Upper lobe of left lung (tissue), 6 donors: ENCODE measurements around the gene POLR3F. TPM values are rescaled to one million over a fixed set of nuclear protein-coding genes. Genes with fewer than 3 reads are reported as not detected.
A peak's percentile ranks its signal among the peaks of the same experiment; 100 is the strongest.
"Not testable (repeated sequence)": the region's sequence is repeated elsewhere in the genome, so short reads cannot be mapped to it uniquely, and the experiment has no call there.

Experiments used
- ATAC-seq, 2 donors: fragments of 200-7000 bp; cut with Tn5 transposase; one replicate each; pipeline ENCODE4 v1.9.1; 2022; ENCODE audit warnings: mild to moderate bottlenecking in 2 of 2, moderate library complexity in 2 of 2; ENCODE audit not compliant: low FRiP score in 2 of 2
- DNase-seq, 2 donors: peaks; one replicate each; pipeline ENCODE4 v3.0.0-alpha.2; 2019 to 2020
- H3K27ac ChIP-seq, 4 donors: fragments of 200-600 bp; sonication (generic); one replicate each; pipeline ENCODE4 v1.5.1; 2016 to 2019
- H3K27me3 ChIP-seq, 4 donors: fragments of 200-600 bp; sonication (generic); one replicate each; pipeline ENCODE4 v1.5.1; 2017 to 2019
- H3K36me3 ChIP-seq, 4 donors: fragments of 200-600 bp; sonication (generic); one replicate each; pipeline ENCODE4 v1.5.1; 2016 to 2019
- H3K4me1 ChIP-seq, 4 donors: fragments of 200-600 bp; sonication (generic); one replicate each; pipeline ENCODE4 v1.5.1; 2018 to 2019
- H3K4me3 ChIP-seq, 4 donors: fragments of 200-600 bp; sonication (generic); one replicate each; pipeline ENCODE4 v1.5.1; 2017 to 2019; ENCODE audit warnings: mild to moderate bottlenecking in 2 of 4, moderate library complexity in 1 of 4
- H3K9me3 ChIP-seq, 4 donors: fragments of 200-600 bp; sonication (generic); one replicate each; pipeline ENCODE4 v1.5.1; 2018 to 2019
- EP300 ChIP-seq, 4 donors: sonication (generic); formaldehyde crosslinking; IDR thresholded peaks; one replicate each; pipeline ENCODE4 v1.5.1; 2017; ENCODE audit warnings: antibody characterized with exemption in 4 of 4, control low read depth in 2 of 4
- POLR2A ChIP-seq, 4 donors: fragments of 450-650 bp; IDR thresholded peaks; one replicate each; pipeline ENCODE4 v1.5.1; 2016 to 2017; ENCODE audit warnings: antibody characterized with exemption in 4 of 4, mild to moderate bottlenecking in 2 of 4
- POLR2AphosphoS5 ChIP-seq, 2 donors: sonication (generic); formaldehyde crosslinking; IDR thresholded peaks; one replicate each; pipeline ENCODE4 v1.5.1; 2017; ENCODE audit warnings: antibody characterized with exemption in 2 of 2
- WGBS, 2 donors: methylation state at CpG; one replicate each; pipeline ENCODE4 v1.1.5; 2017 to 2018; 5-methylcytosine and 5-hydroxymethylcytosine counted together
- total RNA-seq, 6 donors: library from RNA; depleted of rRNA in 4 of 6; stranded (reverse); fragments of >200 nt in 4 of 6; gene quantifications; one replicate each; pipeline versions ENCODE4 v1.1.0 to v1.2.1, GENCODE V29; 2016 to 2021
- TF ChIP-seq, protein P1 (sequence below), 6 experiments: fragments of 450-650 bp in 4 of 6; fragments of 200-600 bp in 2 of 6; sonication (generic) in 2 of 6; IDR thresholded peaks; one replicate each; pipeline ENCODE4 v1.5.1; 2016 to 2019; ENCODE audit warnings: antibody characterized with exemption in 6 of 6
- donor health status: DM: no; HTN: no; CAD: no; lungs with moderate emphysema.
- donor health status: DM: no; HTN: yes; CAD: no; lungs with severe emphysema.

POLR3F gene
- total RNA-seq, 6 donors from 2014 or later: 3.1 to 9.7 (median 6.7) TPM

DNA sequence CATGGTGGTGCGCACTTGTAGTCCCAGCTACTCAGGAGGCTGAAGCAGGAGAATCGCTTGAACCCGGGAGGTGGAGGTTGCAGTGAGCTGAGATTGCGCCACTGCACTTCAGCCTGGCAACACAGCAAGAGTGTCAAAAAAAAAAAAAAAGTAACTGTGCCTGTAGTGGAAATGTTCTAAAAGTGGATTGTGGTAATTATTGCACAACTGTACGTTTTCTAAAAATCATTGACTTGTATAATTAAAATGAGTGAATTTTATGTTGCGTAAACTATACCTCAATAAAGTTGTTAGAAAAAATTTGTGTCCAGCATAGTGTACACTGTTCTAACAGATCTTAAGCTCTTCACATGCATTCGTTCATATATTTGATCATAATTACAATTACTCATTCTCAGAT lies 46.0 kb downstream of the POLR3F start:
- H3K27me3 ChIP-seq: no peaks in the 10 kb centered on the region
- H3K4me3 ChIP-seq: no peak overlapping the region
- TF ChIP-seq POLR2AphosphoS5 (IDR thresholded peaks at IDR 0.05): no peak
- TF ChIP-seq POLR2A (IDR thresholded peaks at IDR 0.05): no peak
- TF ChIP-seq EP300 (IDR thresholded peaks at IDR 0.05): no peak
- TF ChIP-seq, protein P1, sequence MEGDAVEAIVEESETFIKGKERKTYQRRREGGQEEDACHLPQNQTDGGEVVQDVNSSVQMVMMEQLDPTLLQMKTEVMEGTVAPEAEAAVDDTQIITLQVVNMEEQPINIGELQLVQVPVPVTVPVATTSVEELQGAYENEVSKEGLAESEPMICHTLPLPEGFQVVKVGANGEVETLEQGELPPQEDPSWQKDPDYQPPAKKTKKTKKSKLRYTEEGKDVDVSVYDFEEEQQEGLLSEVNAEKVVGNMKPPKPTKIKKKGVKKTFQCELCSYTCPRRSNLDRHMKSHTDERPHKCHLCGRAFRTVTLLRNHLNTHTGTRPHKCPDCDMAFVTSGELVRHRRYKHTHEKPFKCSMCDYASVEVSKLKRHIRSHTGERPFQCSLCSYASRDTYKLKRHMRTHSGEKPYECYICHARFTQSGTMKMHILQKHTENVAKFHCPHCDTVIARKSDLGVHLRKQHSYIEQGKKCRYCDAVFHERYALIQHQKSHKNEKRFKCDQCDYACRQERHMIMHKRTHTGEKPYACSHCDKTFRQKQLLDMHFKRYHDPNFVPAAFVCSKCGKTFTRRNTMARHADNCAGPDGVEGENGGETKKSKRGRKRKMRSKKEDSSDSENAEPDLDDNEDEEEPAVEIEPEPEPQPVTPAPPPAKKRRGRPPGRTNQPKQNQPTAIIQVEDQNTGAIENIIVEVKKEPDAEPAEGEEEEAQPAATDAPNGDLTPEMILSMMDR (IDR thresholded peaks at IDR 0.05): no peak
- H3K36me3 ChIP-seq: peaks cover 0 to 77% (median 20%) of the 10 kb centered on the region in 4 donors
- no peaks in the 10 kb centered on the region for H3K9me3 ChIP-seq
- H3K4me1 ChIP-seq: peaks cover 8 to 46% (median 21%) of the 10 kb centered on the region in 4 donors
- DNase-seq (peak in 1 of 2 donors; percentile 37), ATAC-seq (no peak)
- peak overlapping the region in 1 of 4 donors; percentile 10 for H3K27ac ChIP-seq
- 64 to 66% methylated on average over 7 of the region's 7 CpGs for WGBS, 2 donors

DNA sequence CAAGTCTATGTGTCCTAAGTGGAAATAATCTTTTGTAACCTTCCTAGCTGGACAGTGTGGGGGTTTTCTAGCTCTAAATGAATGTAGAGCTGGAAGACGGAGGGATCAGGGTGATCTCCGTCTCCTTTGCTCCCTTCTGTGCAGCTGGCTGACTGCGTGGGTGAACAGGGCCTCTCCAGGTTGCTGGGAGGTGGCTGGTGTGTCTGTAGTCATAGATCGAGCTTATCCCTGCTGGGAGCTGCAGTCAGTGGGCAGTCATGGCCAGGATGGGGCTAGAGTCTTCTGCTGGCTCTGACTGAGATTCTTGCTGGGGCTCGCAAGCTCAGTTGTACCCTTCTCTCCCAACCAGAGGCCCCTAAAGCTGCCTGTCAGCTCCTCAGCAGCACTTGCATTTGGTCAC lies 46.9 kb downstream of the POLR3F start:
- peak in 1 of 2 donors; percentile 51 for ATAC-seq
- Histone ChIP-seq H3K4me3 (no peak overlapping the region), H3K27ac (peak overlapping the region in 1 of 4 donors; percentile 34), H3K4me1 (peaks cover 0 to 36% (median 14%) of the 10 kb centered on the region in 4 donors), H3K9me3 (no peaks in the 10 kb centered on the region), H3K36me3 (peaks cover 2 to 80% (median 20%) of the 10 kb centered on the region in 4 donors), H3K27me3 (no peaks in the 10 kb centered on the region)
- no peak for TF ChIP-seq POLR2A (IDR thresholded peaks at IDR 0.05)
- no peak for TF ChIP-seq EP300 (IDR thresholded peaks at IDR 0.05)
- TF ChIP-seq POLR2AphosphoS5 (IDR thresholded peaks at IDR 0.05): no peak
- TF ChIP-seq, protein P1 (IDR thresholded peaks at IDR 0.05): no peak
- WGBS, 2 donors: 69 to 79% methylated on average over 5 of the region's 5 CpGs
- no peak for DNase-seq

- DNase-seq: no peak
- TF ChIP-seq POLR2A (IDR thresholded peaks at IDR 0.05) (no peak), EP300 (IDR thresholded peaks at IDR 0.05) (no peak), POLR2AphosphoS5 (IDR thresholded peaks at IDR 0.05) (no peak)
- TF ChIP-seq, protein P1 (IDR thresholded peaks at IDR 0.05): no peak
- Histone ChIP-seq H3K27ac (no peak overlapping the region), H3K27me3 (no peaks in the 10 kb centered on the region), H3K4me3 (no peak overlapping the region), H3K9me3 (no peaks in the 10 kb centered on the region), H3K36me3 (peaks cover 2 to 77% (median 18%) of the 10 kb centered on the region in 4 donors), H3K4me1 (peaks cover 0 to 27% (median 8%) of the 10 kb centered on the region in 4 donors)
- ATAC-seq: no peak
These were observed 48.8 kb downstream of the POLR3F start for GRCh38 chr20:18515973-18516372.

DNA sequence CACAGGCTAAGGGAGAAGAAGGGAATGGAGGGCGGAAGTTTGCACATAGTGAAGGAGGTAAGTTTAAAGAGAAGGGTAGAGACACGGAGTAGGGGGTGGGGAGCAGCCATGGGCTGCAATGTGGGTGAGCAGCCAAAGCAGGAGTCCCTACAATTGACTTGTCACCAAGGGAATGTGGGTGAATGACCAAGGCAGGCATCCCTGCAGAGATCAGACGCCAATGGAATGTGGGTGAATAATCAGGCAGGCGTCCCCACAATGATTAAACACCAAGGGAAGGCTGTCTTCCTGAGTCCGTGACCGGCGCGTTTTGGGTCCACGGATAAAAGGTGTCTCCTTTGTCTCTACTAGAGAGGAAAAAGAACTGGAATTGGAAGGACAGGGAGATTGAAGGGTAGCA lies 54.9 kb downstream of the POLR3F start:
- H3K27ac ChIP-seq, H3K27me3 ChIP-seq, ATAC-seq, H3K4me3 ChIP-seq, H3K4me1 ChIP-seq, H3K9me3 ChIP-seq, DNase-seq: not testable (repeated sequence)
- WGBS, 2 donors: 88 to 94% methylated on average over 9 of the region's 9 CpGs
- H3K36me3 ChIP-seq: peaks cover 15 to 56% (median 36%) of the 10 kb centered on the region in 4 donors

DNA sequence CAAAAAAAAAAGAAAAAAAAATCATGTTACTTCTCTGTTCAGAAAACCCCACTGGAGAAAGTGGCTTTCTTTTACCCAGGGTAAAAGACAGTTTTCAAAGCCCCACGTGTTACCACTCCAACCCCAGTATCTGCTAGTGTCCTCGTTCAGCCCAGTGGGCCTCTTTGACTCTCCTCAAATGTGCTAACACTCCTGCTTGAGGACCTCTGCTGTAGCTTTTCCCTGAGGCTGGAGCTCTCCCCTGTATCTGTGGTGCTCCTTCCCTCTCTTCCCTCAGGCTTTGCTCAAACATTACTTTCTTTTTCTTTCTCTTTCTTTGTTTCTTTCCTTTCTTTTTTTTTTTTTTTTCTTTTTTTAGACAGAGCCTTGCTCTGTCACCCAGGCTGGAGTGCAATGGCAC lies 55.9 kb downstream of the POLR3F start:
- WGBS, 2 donors: 70 to 84% methylated on average over 2 of the region's 2 CpGs
- TF ChIP-seq POLR2AphosphoS5 (IDR thresholded peaks at IDR 0.05) (no peak), EP300 (IDR thresholded peaks at IDR 0.05) (no peak), POLR2A (IDR thresholded peaks at IDR 0.05) (no peak)
- TF ChIP-seq, protein P1 (IDR thresholded peaks at IDR 0.05): no peak

More for the DNA sequence above, 55.9 kb downstream of the POLR3F start:
- Histone ChIP-seq H3K4me3 (no peak overlapping the region), H3K9me3 (no peaks in the 10 kb centered on the region), H3K27ac (no peak overlapping the region), H3K4me1 (no peaks in the 10 kb centered on the region), H3K36me3 (peaks cover 23 to 58% (median 45%) of the 10 kb centered on the region in 4 donors), H3K27me3 (no peaks in the 10 kb centered on the region)
- DNase-seq: no peak
- no peak for ATAC-seq
